ENCODE measurements around the gene AHSA1. TPM values are rescaled to one million over a fixed set of nuclear protein-coding genes. Genes with fewer than 3 reads are reported as not detected.

AHSA1 gene
- total and polyA plus RNA-seq, 2 experiments from 2014 or later: 126 to 127 TPM

DNA sequence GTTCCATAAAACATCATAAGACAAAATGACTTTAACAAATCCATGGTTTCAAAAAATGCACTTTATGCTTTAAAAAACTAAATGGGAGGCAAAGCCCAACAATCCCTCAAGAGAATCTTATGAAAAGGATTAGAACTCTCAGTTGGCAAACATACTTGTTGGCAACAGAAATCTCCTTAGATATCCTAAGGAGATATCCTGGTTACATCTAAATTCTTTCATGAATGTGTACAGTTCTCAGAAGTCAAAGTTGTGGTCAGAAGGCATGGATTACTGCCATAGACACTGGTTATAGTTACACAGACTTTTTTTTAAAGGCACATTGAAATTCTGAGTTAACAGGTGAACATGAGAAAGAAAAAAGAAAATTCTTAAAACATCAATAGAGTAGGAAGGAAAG, 58.2 kb downstream of the AHSA1 start:
- no peaks in the 10 kb centered on the region for H3K27me3 ChIP-seq
- H3K36me3 ChIP-seq (replicated peaks; ENCODE audit: insufficient read depth, low read depth): no peaks in the 10 kb centered on the region
- no peak overlapping the region for H3K4me2 ChIP-seq
- no peaks in the 10 kb centered on the region for H3K9me3 ChIP-seq (ENCODE audit: low read depth)
- H3K9me2 ChIP-seq (replicated peaks; ENCODE audit: insufficient read depth): no peaks in the 10 kb centered on the region
- DNase-seq (ENCODE audit: low spot score): no peak
- H3K79me2 ChIP-seq: no peaks in the 10 kb centered on the region
- TF ChIP-seq EZH2 (IDR thresholded peaks at IDR 0.05; ENCODE audit: borderline replicate concordance) (no peak), EZH2phosphoT487 (IDR thresholded peaks at IDR 0.05; ENCODE audit: low read depth, severe bottlenecking, unreplicated experiment) (no peak), CTCF (IDR thresholded peaks at IDR 0.05; ENCODE audit: poor library complexity) (no peak)
- H3K4me3 ChIP-seq: no peak overlapping the region
- H2AFZ ChIP-seq: no peak overlapping the region
- no peaks in the 10 kb centered on the region for H4K20me1 ChIP-seq (ENCODE audit: insufficient read depth, poor library complexity, severe bottlenecking)
- H3K4me1 ChIP-seq (ENCODE audit: insufficient read depth): no peaks in the 10 kb centered on the region
- H3K27ac ChIP-seq: no peak overlapping the region

Small RNA genes lying within 50 kb of the gene (small RNA-seq; reads per million reads assigned to genes)
- gene RF00404: not detected

Other genes with a start within 250 kb of the AHSA1 start
- not detected in 2 replicates for gene NGB, start 186.9 kb upstream of the AHSA1 start, total RNA-seq
- not detected in 2 replicates for gene NGB, start 186.9 kb upstream of the AHSA1 start, polyA plus RNA-seq
- gene POMT2, start 137.2 kb upstream of the AHSA1 start, total RNA-seq: 13.7 and 21.1 TPM in 2 replicates
- gene POMT2, start 137.2 kb upstream of the AHSA1 start, polyA plus RNA-seq: 28.7 and 39.3 TPM in 2 replicates
- 34.7 and 37.6 TPM in 2 replicates for gene GSTZ1, start 137.1 kb upstream of the AHSA1 start, total RNA-seq
- gene GSTZ1, start 137.1 kb upstream of the AHSA1 start, polyA plus RNA-seq: 23.5 and 23.9 TPM in 2 replicates
- gene TMED8, start 81.0 kb upstream of the AHSA1 start, total RNA-seq: 15.8 and 16.0 TPM in 2 replicates
- 4.0 and 4.2 TPM in 2 replicates for gene TMED8, start 81.0 kb upstream of the AHSA1 start, polyA plus RNA-seq
- gene SAMD15, start 80.7 kb upstream of the AHSA1 start, total RNA-seq: 0.90 and 1.2 TPM in 2 replicates
- 0.51 and 2.2 TPM in 2 replicates for gene SAMD15, start 80.7 kb upstream of the AHSA1 start, polyA plus RNA-seq
- 0.13 and 0.40 TPM in 2 replicates for gene NOXRED1, start 34.6 kb upstream of the AHSA1 start, total RNA-seq
- gene NOXRED1, start 34.6 kb upstream of the AHSA1 start, polyA plus RNA-seq: 0.10 TPM in 1 of 2 replicates, not detected in the other
- 22.6 and 29.2 TPM in 2 replicates for gene VIPAS39, start 492 bp upstream of the AHSA1 start, total RNA-seq
- 11.7 and 13.0 TPM in 2 replicates for gene VIPAS39, start 492 bp upstream of the AHSA1 start, polyA plus RNA-seq
- 5.1 and 8.1 TPM in 2 replicates for gene ISM2, start 40.7 kb downstream of the AHSA1 start, total RNA-seq
- gene ISM2, start 40.7 kb downstream of the AHSA1 start, polyA plus RNA-seq: 6.3 and 9.0 TPM in 2 replicates
- gene SPTLC2, start 158.5 kb downstream of the AHSA1 start, total RNA-seq: 33.6 and 34.3 TPM in 2 replicates
- gene SPTLC2, start 158.5 kb downstream of the AHSA1 start, polyA plus RNA-seq: 31.4 and 34.2 TPM in 2 replicates
- 9.0 and 11.8 TPM in 2 replicates for gene ALKBH1, start 249.9 kb downstream of the AHSA1 start, total RNA-seq
- 10.1 and 13.6 TPM in 2 replicates for gene ALKBH1, start 249.9 kb downstream of the AHSA1 start, polyA plus RNA-seq